ENCODE data around the gene RAB37.

The RAB37 gene

GRCh38 chr17:74738051-74738996 lies 1.3 kb downstream of the RAB37 start:
- H3K27me3 ChIP-seq (ENCODE audit: control insufficient read depth, insufficient read depth, low read length) = peaks cover 40% of the 10 kb centered on the region
- H3K27ac ChIP-seq (ENCODE audit: low read depth, low read length) = no peak overlapping the region
- H3K36me3 ChIP-seq (ENCODE audit: control insufficient read depth, insufficient read depth, low read length) = no peaks in the 10 kb centered on the region
- no peak overlapping the region for H3K9ac ChIP-seq (ENCODE audit: low read length)
- H3K4me1 ChIP-seq (ENCODE audit: control insufficient read depth, insufficient read depth, low read length) = peaks cover 21% of the 10 kb centered on the region
- peak overlapping the region; percentile 77 for H3K4me3 ChIP-seq (ENCODE audit: low read depth, low read length)
- no peaks in the 10 kb centered on the region for H3K9me3 ChIP-seq (ENCODE audit: control insufficient read depth, insufficient read depth, low read depth, low read length)

GRCh38 chr17:74739227-74739831 lies 2.3 kb downstream of the RAB37 start:
- Histone ChIP-seq H3K4me1 (ENCODE audit: control insufficient read depth, insufficient read depth, low read length) (peaks cover 21% of the 10 kb centered on the region), H3K36me3 (ENCODE audit: control insufficient read depth, insufficient read depth, low read length) (no peaks in the 10 kb centered on the region), H3K9ac (ENCODE audit: low read length) (no peak overlapping the region), H3K4me3 (ENCODE audit: low read depth, low read length) (no peak overlapping the region), H3K9me3 (ENCODE audit: control insufficient read depth, insufficient read depth, low read depth, low read length) (no peaks in the 10 kb centered on the region), H3K27me3 (ENCODE audit: control insufficient read depth, insufficient read depth, low read length) (peaks cover 30% of the 10 kb centered on the region), H3K27ac (ENCODE audit: low read depth, low read length) (no peak overlapping the region)

GRCh38 chr17:74740173-74740572 lies 3.1 kb downstream of the RAB37 start:
- no peak overlapping the region for H3K4me3 ChIP-seq (ENCODE audit: low read depth, low read length)
- no peaks in the 10 kb centered on the region for H3K36me3 ChIP-seq (ENCODE audit: control insufficient read depth, insufficient read depth, low read length)
- no peaks in the 10 kb centered on the region for H3K9me3 ChIP-seq (ENCODE audit: control insufficient read depth, insufficient read depth, low read depth, low read length)
- no peak overlapping the region for H3K9ac ChIP-seq (ENCODE audit: low read length)
- H3K27ac ChIP-seq (ENCODE audit: low read depth, low read length) = no peak overlapping the region
- peaks cover 24% of the 10 kb centered on the region for H3K4me1 ChIP-seq (ENCODE audit: control insufficient read depth, insufficient read depth, low read length)
- H3K27me3 ChIP-seq (ENCODE audit: control insufficient read depth, insufficient read depth, low read length) = peaks cover 26% of the 10 kb centered on the region

GRCh38 chr17:74740641-74741387 lies 3.8 kb downstream of the RAB37 start:
- no peak overlapping the region for H3K27ac ChIP-seq (ENCODE audit: low read depth, low read length)
- no peak overlapping the region for H3K4me3 ChIP-seq (ENCODE audit: low read depth, low read length)
- H3K27me3 ChIP-seq (ENCODE audit: control insufficient read depth, insufficient read depth, low read length) = peaks cover 20% of the 10 kb centered on the region
- no peaks in the 10 kb centered on the region for H3K9me3 ChIP-seq (ENCODE audit: control insufficient read depth, insufficient read depth, low read depth, low read length)
- peaks cover 30% of the 10 kb centered on the region for H3K4me1 ChIP-seq (ENCODE audit: control insufficient read depth, insufficient read depth, low read length)
- H3K9ac ChIP-seq (ENCODE audit: low read length) = no peak overlapping the region
- H3K36me3 ChIP-seq (ENCODE audit: control insufficient read depth, insufficient read depth, low read length) = no peaks in the 10 kb centered on the region

- peaks cover 7% of the 10 kb centered on the region; the same call in 1 of the 2 replicates for H3K27me3 ChIP-seq (ENCODE audit: control insufficient read depth, insufficient read depth, low read length)
- no peak overlapping the region for H3K4me3 ChIP-seq (ENCODE audit: low read depth, low read length)
- H3K36me3 ChIP-seq (ENCODE audit: control insufficient read depth, insufficient read depth, low read length) = no peaks in the 10 kb centered on the region
- H3K9me3 ChIP-seq (ENCODE audit: control insufficient read depth, insufficient read depth, low read depth, low read length) = no peaks in the 10 kb centered on the region
- H3K27ac ChIP-seq (ENCODE audit: low read depth, low read length) = no peak overlapping the region
- H3K9ac ChIP-seq (ENCODE audit: low read length) = no peak overlapping the region
- peaks cover 44% of the 10 kb centered on the region for H3K4me1 ChIP-seq (ENCODE audit: control insufficient read depth, insufficient read depth, low read length)
Measured at GRCh38 chr17:74742153-74742515, 5.1 kb downstream of the RAB37 start.

GRCh38 chr17:74742978-74743545 lies 6.0 kb downstream of the RAB37 start:
- no peak overlapping the region for H3K27ac ChIP-seq (ENCODE audit: low read depth, low read length)
- no peaks in the 10 kb centered on the region for H3K36me3 ChIP-seq (ENCODE audit: control insufficient read depth, insufficient read depth, low read length)
- H3K4me1 ChIP-seq (ENCODE audit: control insufficient read depth, insufficient read depth, low read length) = peaks cover 50% of the 10 kb centered on the region
- H3K4me3 ChIP-seq (ENCODE audit: low read depth, low read length) = no peak overlapping the region
- no peak overlapping the region for H3K9ac ChIP-seq (ENCODE audit: low read length)
- H3K27me3 ChIP-seq (ENCODE audit: control insufficient read depth, insufficient read depth, low read length) = peaks cover 3% of the 10 kb centered on the region; the same call in 1 of the 2 replicates
- H3K9me3 ChIP-seq (ENCODE audit: control insufficient read depth, insufficient read depth, low read depth, low read length) = no peaks in the 10 kb centered on the region

- Histone ChIP-seq H3K9me3 (ENCODE audit: control insufficient read depth, insufficient read depth, low read depth, low read length) (no peaks in the 10 kb centered on the region), H3K4me3 (ENCODE audit: low read depth, low read length) (no peak overlapping the region), H3K4me1 (ENCODE audit: control insufficient read depth, insufficient read depth, low read length) (peaks cover 44% of the 10 kb centered on the region), H3K36me3 (ENCODE audit: control insufficient read depth, insufficient read depth, low read length) (no peaks in the 10 kb centered on the region), H3K27me3 (ENCODE audit: control insufficient read depth, insufficient read depth, low read length) (no peaks in the 10 kb centered on the region; the same call in 1 of the 2 replicates), H3K27ac (ENCODE audit: low read depth, low read length) (no peak overlapping the region), H3K9ac (ENCODE audit: low read length) (no peak overlapping the region)
Measured at GRCh38 chr17:74743755-74744154, 6.7 kb downstream of the RAB37 start.

GRCh38 chr17:74744349-74744713 lies 7.3 kb downstream of the RAB37 start:
- no peak overlapping the region for H3K4me3 ChIP-seq (ENCODE audit: low read depth, low read length)
- no peak overlapping the region for H3K9ac ChIP-seq (ENCODE audit: low read length)
- H3K27me3 ChIP-seq (ENCODE audit: control insufficient read depth, insufficient read depth, low read length) = no peaks in the 10 kb centered on the region
- no peaks in the 10 kb centered on the region for H3K36me3 ChIP-seq (ENCODE audit: control insufficient read depth, insufficient read depth, low read length)
- peaks cover 42% of the 10 kb centered on the region for H3K4me1 ChIP-seq (ENCODE audit: control insufficient read depth, insufficient read depth, low read length)
- no peak overlapping the region for H3K27ac ChIP-seq (ENCODE audit: low read depth, low read length)
- H3K9me3 ChIP-seq (ENCODE audit: control insufficient read depth, insufficient read depth, low read depth, low read length) = no peaks in the 10 kb centered on the region

- H3K9me3 ChIP-seq (ENCODE audit: control insufficient read depth, insufficient read depth, low read depth, low read length) = no peaks in the 10 kb centered on the region
- H3K27ac ChIP-seq (ENCODE audit: low read depth, low read length) = no peak overlapping the region
- no peak overlapping the region for H3K9ac ChIP-seq (ENCODE audit: low read length)
- peak overlapping the region; percentile 47 for H3K4me3 ChIP-seq (ENCODE audit: low read depth, low read length)
- no peaks in the 10 kb centered on the region for H3K27me3 ChIP-seq (ENCODE audit: control insufficient read depth, insufficient read depth, low read length)
- no peaks in the 10 kb centered on the region for H3K36me3 ChIP-seq (ENCODE audit: control insufficient read depth, insufficient read depth, low read length)
- peaks cover 43% of the 10 kb centered on the region for H3K4me1 ChIP-seq (ENCODE audit: control insufficient read depth, insufficient read depth, low read length)
Measured at GRCh38 chr17:74744714-74745547, 7.9 kb downstream of the RAB37 start.

GRCh38 chr17:74745548-74746177 lies 8.6 kb downstream of the RAB37 start:
- H3K27me3 ChIP-seq (ENCODE audit: control insufficient read depth, insufficient read depth, low read length) = no peaks in the 10 kb centered on the region
- H3K36me3 ChIP-seq (ENCODE audit: control insufficient read depth, insufficient read depth, low read length) = no peaks in the 10 kb centered on the region
- no peaks in the 10 kb centered on the region for H3K9me3 ChIP-seq (ENCODE audit: control insufficient read depth, insufficient read depth, low read depth, low read length)
- peaks cover 49% of the 10 kb centered on the region for H3K4me1 ChIP-seq (ENCODE audit: control insufficient read depth, insufficient read depth, low read length)
- H3K4me3 ChIP-seq (ENCODE audit: low read depth, low read length) = peak overlapping the region; percentile 47; the same call in 1 of the 2 replicates
- H3K9ac ChIP-seq (ENCODE audit: low read length) = no peak overlapping the region
- H3K27ac ChIP-seq (ENCODE audit: low read depth, low read length) = no peak overlapping the region

Measured in HUES6 (cell line).